Stomach (tissue), 4 donors: Measurements from ENCODE around the gene B3GALT2.

Experiments
- POLR2AphosphoS5 ChIP-seq, 3 donors: sonication (generic); formaldehyde crosslinking; IDR thresholded peaks; one replicate each; pipeline ENCODE4 v1.6.1; 2016; ENCODE audit warnings: antibody characterized with exemption in 3 of 3
- TF ChIP-seq, protein P1 (sequence below), 7 experiments: fragments of 450-650 bp in 4 of 7; fragments of 200-600 bp in 3 of 7; sonication (generic) in 3 of 7; IDR thresholded peaks; one replicate each; pipeline ENCODE4 v1.5.1; 2016 to 2019; ENCODE audit warnings: antibody characterized with exemption in 7 of 7, control low read depth in 2 of 7, mild to moderate bottlenecking in 1 of 7

DNA sequence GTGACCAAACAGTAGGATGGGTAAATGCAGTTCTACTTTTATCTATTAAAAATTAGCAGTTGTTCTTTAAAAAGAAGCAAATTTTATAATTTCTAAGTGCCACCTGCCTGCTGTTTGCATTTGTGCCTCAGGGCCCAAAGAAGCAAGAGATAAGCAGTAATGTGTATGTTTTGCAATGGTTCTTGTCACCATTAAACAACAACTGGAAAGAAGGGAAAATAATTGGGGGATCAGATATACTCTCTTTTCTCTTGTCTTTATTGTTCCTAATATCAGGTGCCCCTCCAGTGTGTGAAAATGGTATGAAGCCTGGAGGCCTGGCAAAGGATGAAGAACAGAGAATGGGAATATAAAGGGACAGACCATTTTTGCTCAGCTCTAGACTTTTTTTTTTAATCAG lies 9.6 kb downstream of the B3GALT2 start:
- TF ChIP-seq, protein P1, sequence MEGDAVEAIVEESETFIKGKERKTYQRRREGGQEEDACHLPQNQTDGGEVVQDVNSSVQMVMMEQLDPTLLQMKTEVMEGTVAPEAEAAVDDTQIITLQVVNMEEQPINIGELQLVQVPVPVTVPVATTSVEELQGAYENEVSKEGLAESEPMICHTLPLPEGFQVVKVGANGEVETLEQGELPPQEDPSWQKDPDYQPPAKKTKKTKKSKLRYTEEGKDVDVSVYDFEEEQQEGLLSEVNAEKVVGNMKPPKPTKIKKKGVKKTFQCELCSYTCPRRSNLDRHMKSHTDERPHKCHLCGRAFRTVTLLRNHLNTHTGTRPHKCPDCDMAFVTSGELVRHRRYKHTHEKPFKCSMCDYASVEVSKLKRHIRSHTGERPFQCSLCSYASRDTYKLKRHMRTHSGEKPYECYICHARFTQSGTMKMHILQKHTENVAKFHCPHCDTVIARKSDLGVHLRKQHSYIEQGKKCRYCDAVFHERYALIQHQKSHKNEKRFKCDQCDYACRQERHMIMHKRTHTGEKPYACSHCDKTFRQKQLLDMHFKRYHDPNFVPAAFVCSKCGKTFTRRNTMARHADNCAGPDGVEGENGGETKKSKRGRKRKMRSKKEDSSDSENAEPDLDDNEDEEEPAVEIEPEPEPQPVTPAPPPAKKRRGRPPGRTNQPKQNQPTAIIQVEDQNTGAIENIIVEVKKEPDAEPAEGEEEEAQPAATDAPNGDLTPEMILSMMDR (IDR thresholded peaks at IDR 0.05): no peak
- no peak for TF ChIP-seq POLR2AphosphoS5 (IDR thresholded peaks at IDR 0.05)
